ENCODE data around the gene NAT14. TPM values are rescaled to one million over a fixed set of nuclear protein-coding genes. Genes with fewer than 3 reads are reported as not detected.

The NAT14 gene
- total RNA-seq, 1 experiment from 2014 or later = 93.1 TPM

DNA sequence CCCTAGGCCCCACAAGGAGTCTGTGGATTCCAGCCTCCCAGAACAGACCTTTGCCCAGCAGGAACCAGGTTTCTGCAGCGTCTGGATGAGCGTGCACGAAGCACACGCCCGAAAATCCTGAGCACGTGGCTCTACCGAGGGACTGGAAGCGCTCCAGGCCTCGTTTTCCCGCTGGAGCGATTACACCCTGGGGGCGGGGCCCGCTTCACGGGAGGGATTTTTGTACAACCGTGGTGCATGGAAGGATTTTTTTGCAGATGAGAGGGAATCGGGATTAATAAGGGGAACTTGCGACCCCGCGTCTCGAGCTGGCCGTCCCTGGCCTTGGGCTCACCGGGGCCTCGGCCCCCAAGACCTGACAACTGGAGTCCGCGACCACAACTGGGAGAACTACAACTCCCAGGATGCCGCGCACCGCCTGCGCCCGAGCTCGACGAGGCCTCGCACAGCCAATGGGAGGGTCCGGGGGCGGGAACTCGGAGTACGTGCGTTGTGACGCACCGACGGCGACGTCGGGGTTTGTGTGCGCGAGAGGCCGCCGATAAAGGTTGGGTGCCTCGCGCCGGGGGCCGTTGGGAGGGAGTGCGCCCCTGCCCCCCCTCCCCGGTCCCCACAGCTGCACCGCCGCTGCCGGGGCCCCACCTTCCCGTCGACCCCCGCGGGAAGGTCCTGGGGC lies 8.8 kb upstream of the NAT14 start, which contains the start of gene ZNF628:
TSS of gene ZNF628 (plus strand) at position 518 of the 676 bp plus-strand sequence. CDS start 3,294 bp downstream, outside the sequence.
- DNase-seq (ENCODE audit: low read depth, low spot score) (peak; percentile 89), ATAC-seq (peak; percentile 95)
- Histone ChIP-seq H3K9me3 (ENCODE audit: control insufficient read depth, insufficient read depth, low read depth, low read length) (no peaks in the 10 kb centered on the region), H3K4me1 (ENCODE audit: control insufficient read depth, insufficient read depth, low read length) (peaks cover 52% of the 10 kb centered on the region), H3K4me3 (ENCODE audit: low read depth in 2 of 2, low read length in 2 of 2) (peak within 1 kb of the TSS; percentile 73 to 94), H3K36me3 (ENCODE audit: control insufficient read depth, insufficient read depth, low read length) (no peaks in the 10 kb centered on the region), H3K27me3 (ENCODE audit: control insufficient read depth, insufficient read depth, low read length) (no peaks in the 10 kb centered on the region), H3K27ac (ENCODE audit: low read length) (peak within 1 kb of the TSS; percentile 97)
- CTCF ChIA-PET = interaction anchor here (0.6 to 1.9 kb wide), 3 partner anchors 9 to 133 kb away, joined by 3 to 12 read pairs (median 3); no protein-coding TSS in a partner anchor
- in situ Hi-C loops (cut with HindIII; ENCODE audit: low pct_unique_long_range_greater_than_20kb, low sequenced_read_pairs) = no loop called here
- intact Hi-C loops (cut with micrococcal nuclease; ENCODE audit: unreplicated experiment) = no loop called here
- TF ChIP-seq SIN3A (IDR thresholded peaks at IDR 0.05; ENCODE audit: borderline replicate concordance, insufficient read depth, low read depth, low read length) (no peak), POLR2AphosphoS5 (IDR thresholded peaks at IDR 0.05; ENCODE audit: low read depth, low read length) (no peak; the same call in 1 of the 2 replicates), TCF7L2 (IDR thresholded peaks at IDR 0.05; ENCODE audit: low read depth, low read length) (no peak)
- TF ChIP-seq, protein P1, sequence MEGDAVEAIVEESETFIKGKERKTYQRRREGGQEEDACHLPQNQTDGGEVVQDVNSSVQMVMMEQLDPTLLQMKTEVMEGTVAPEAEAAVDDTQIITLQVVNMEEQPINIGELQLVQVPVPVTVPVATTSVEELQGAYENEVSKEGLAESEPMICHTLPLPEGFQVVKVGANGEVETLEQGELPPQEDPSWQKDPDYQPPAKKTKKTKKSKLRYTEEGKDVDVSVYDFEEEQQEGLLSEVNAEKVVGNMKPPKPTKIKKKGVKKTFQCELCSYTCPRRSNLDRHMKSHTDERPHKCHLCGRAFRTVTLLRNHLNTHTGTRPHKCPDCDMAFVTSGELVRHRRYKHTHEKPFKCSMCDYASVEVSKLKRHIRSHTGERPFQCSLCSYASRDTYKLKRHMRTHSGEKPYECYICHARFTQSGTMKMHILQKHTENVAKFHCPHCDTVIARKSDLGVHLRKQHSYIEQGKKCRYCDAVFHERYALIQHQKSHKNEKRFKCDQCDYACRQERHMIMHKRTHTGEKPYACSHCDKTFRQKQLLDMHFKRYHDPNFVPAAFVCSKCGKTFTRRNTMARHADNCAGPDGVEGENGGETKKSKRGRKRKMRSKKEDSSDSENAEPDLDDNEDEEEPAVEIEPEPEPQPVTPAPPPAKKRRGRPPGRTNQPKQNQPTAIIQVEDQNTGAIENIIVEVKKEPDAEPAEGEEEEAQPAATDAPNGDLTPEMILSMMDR (IDR thresholded peaks at IDR 0.05) = no peak
- TF ChIP-seq, protein P2, sequence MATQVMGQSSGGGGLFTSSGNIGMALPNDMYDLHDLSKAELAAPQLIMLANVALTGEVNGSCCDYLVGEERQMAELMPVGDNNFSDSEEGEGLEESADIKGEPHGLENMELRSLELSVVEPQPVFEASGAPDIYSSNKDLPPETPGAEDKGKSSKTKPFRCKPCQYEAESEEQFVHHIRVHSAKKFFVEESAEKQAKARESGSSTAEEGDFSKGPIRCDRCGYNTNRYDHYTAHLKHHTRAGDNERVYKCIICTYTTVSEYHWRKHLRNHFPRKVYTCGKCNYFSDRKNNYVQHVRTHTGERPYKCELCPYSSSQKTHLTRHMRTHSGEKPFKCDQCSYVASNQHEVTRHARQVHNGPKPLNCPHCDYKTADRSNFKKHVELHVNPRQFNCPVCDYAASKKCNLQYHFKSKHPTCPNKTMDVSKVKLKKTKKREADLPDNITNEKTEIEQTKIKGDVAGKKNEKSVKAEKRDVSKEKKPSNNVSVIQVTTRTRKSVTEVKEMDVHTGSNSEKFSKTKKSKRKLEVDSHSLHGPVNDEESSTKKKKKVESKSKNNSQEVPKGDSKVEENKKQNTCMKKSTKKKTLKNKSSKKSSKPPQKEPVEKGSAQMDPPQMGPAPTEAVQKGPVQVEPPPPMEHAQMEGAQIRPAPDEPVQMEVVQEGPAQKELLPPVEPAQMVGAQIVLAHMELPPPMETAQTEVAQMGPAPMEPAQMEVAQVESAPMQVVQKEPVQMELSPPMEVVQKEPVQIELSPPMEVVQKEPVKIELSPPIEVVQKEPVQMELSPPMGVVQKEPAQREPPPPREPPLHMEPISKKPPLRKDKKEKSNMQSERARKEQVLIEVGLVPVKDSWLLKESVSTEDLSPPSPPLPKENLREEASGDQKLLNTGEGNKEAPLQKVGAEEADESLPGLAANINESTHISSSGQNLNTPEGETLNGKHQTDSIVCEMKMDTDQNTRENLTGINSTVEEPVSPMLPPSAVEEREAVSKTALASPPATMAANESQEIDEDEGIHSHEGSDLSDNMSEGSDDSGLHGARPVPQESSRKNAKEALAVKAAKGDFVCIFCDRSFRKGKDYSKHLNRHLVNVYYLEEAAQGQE (IDR thresholded peaks at IDR 0.05; ENCODE audit: insufficient read depth in 1 of 2, low read depth in 2 of 2, low read length in 1 of 2) = no peak
- BruUV-seq (replicated peaks) = no TSS peak
- POLR2A ChIA-PET = interaction anchor here (0.5 to 1.2 kb wide), 8 partner anchors 9 to 1747 kb away, joined by 3 to 6 read pairs (median 3); partner anchors contain the start of gene NAT14

DNA sequence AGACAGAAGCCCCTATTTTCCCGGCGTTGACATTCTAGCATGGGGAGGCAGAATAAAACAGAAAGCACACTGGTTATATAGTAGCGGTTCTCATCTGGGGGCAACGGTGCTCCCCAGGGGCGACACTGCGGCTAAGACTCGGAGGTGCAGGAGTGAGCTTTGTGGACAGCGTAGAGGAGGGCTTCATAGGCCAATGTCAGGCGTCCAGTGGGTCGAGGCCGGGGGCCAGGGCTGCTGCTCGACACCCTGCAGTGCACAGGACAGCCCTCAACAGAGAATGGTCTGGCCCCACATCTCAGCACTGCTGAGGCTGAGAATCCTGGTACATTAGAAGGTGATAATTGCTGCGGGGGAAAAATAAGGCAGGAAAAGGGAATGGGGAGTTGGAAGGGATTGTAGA lies 7.1 kb upstream of the NAT14 start:
- DNase-seq (ENCODE audit: low read depth, low spot score) = no peak
- Histone ChIP-seq H3K27me3 (ENCODE audit: control insufficient read depth, insufficient read depth, low read length) (no peaks in the 10 kb centered on the region), H3K4me1 (ENCODE audit: control insufficient read depth, insufficient read depth, low read length) (peaks cover 46% of the 10 kb centered on the region), H3K36me3 (ENCODE audit: control insufficient read depth, insufficient read depth, low read length) (no peaks in the 10 kb centered on the region), H3K4me3 (ENCODE audit: low read depth in 2 of 2, low read length in 2 of 2) (peak overlapping the region; percentile 73 to 94), H3K9me3 (ENCODE audit: control insufficient read depth, insufficient read depth, low read depth, low read length) (no peaks in the 10 kb centered on the region), H3K27ac (ENCODE audit: low read length) (peak overlapping the region; percentile 97)
- ChIA-PET POLR2A (no interaction called here), CTCF (no interaction called here)
- in situ Hi-C loops (cut with HindIII; ENCODE audit: low pct_unique_long_range_greater_than_20kb, low sequenced_read_pairs) (no loop called here), intact Hi-C loops (cut with micrococcal nuclease; ENCODE audit: unreplicated experiment) (no loop called here)
- BruUV-seq (replicated peaks) = no TSS peak
- TF ChIP-seq, protein P2 (IDR thresholded peaks at IDR 0.05; ENCODE audit: insufficient read depth in 1 of 2, low read depth in 2 of 2, low read length in 1 of 2) = no peak
- TF ChIP-seq POLR2AphosphoS5 (IDR thresholded peaks at IDR 0.05; ENCODE audit: low read depth, low read length) = 0 out of 2 replicates have a peak, but pooled peaks have one; percentile 3
- no peak for ATAC-seq

Measured in Panc1 (cell line).